SK-N-SH (cell line): ENCODE results near the gene PTPRD. TPM values are rescaled to one million over a fixed set of nuclear protein-coding genes. Genes with fewer than 3 reads are reported as not detected.

Experiments used
- CTCF ChIA-PET: fragments of 300-600, 350-600 bp; formaldehyde crosslinking; extraction: SDS; loops from one replicate; lab custom pipeline; 2021; lab: Yijun Ruan, JAX
- POLR2A ChIA-PET: fragments of 350-600 bp; sonication (Branson Sonifier 250); formaldehyde crosslinking; extraction: SDS; loops from one replicate; lab custom pipeline; 2020; ENCODE audit warnings: antibody characterized with exemption, inconsistent platforms; lab: Yijun Ruan, JAX
- DNase-seq: peaks from one replicate; pipeline ENCODE4 v3.0.0; 2012
- H2AFZ ChIP-seq: fragments of 200-600 bp; sonication (generic); 2 replicates; pipeline ENCODE4 v1.8.1; 2016; ENCODE audit warnings: antibody characterized with exemption, mild to moderate bottlenecking, low read depth
- H3F3A ChIP-seq: fragments of 200-600 bp; sonication (generic); replicated peaks from 2 replicates; pipeline ENCODE3; 2016; ENCODE audit warnings: antibody characterized with exemption, mild to moderate bottlenecking; ENCODE audit not compliant: insufficient read depth
- H3K27ac ChIP-seq, 2 experiments: fragments of 200-500 bp in 1 of 2; fragments of 200-600 bp in 1 of 2; sonication (Bioruptor generic) in 1 of 2; sonication (generic), shearing (Covaris generic) in 1 of 2; 2 replicates each; pipeline versions ENCODE4 v1.5.1 to v1.6.1; 2014 to 2016; ENCODE audit warnings: low read depth in 2 of 2, inconsistent platforms in 1 of 2, low read length in 1 of 2, mild to moderate bottlenecking in 1 of 2, mixed read lengths in 1 of 2
- H3K27me3 ChIP-seq: fragments of 200-600 bp; sonication (generic), shearing (Covaris generic); 2 replicates; pipeline ENCODE4 v1.6.1; 2016; ENCODE audit warnings: mixed run types; ENCODE audit not compliant: insufficient read depth
- H3K36me3 ChIP-seq, 2 experiments: fragments of 200-500 bp in 1 of 2; fragments of 200-600 bp in 1 of 2; sonication (Bioruptor generic) in 1 of 2; sonication (generic) in 1 of 2; replicated peaks in 1 of 2; 2 replicates each; pipeline versions ENCODE3 to v1.5.1; 2014 to 2016; ENCODE audit warnings: low read length in 1 of 2, mild to moderate bottlenecking in 1 of 2; ENCODE audit not compliant: insufficient read depth in 2 of 2, control insufficient read depth in 1 of 2
- H3K4me1 ChIP-seq, 2 experiments: fragments of 200-500 bp in 1 of 2; fragments of 200-600 bp in 1 of 2; sonication (Bioruptor generic) in 1 of 2; sonication (generic), shearing (Covaris generic) in 1 of 2; 2 replicates each; pipeline versions ENCODE4 v1.5.1 to v1.6.1; 2014 to 2016; ENCODE audit warnings: low read depth in 1 of 2, low read length in 1 of 2, mixed run types in 1 of 2; ENCODE audit not compliant: insufficient read depth in 2 of 2, control insufficient read depth in 1 of 2
- H3K4me2 ChIP-seq: fragments of 200-600 bp; sonication (generic), shearing (Covaris generic); 2 replicates; pipeline ENCODE4 v1.6.1; 2017; ENCODE audit warnings: mixed run types
- H3K4me3 ChIP-seq, 2 experiments: fragments of 200-500 bp in 1 of 2; fragments of 200-600 bp in 1 of 2; sonication (Bioruptor generic) in 1 of 2; sonication (generic), shearing (Covaris generic) in 1 of 2; 2 replicates each; pipeline versions ENCODE4 v1.5.1 to v1.8.1; 2014 to 2016; ENCODE audit warnings: low read depth in 2 of 2, inconsistent platforms in 1 of 2, low read length in 1 of 2, mild to moderate bottlenecking in 1 of 2, mixed read lengths in 1 of 2, moderate library complexity in 1 of 2
- H3K79me2 ChIP-seq: fragments of 200-600 bp; sonication (generic); 2 replicates; pipeline ENCODE4 v1.8.1; 2017; ENCODE audit warnings: mild to moderate bottlenecking; ENCODE audit not compliant: insufficient read depth
- H3K9ac ChIP-seq: fragments of 200-600 bp; sonication (generic); 2 replicates; pipeline ENCODE4 v1.6.1; 2017; ENCODE audit warnings: mixed run types
- H3K9me2 ChIP-seq: fragments of 200-600 bp; sonication (generic); 2 replicates; pipeline ENCODE4 v1.6.1; 2017; ENCODE audit warnings: mixed run types
- H3K9me3 ChIP-seq: fragments of 200-600 bp; sonication (generic); 2 replicates; pipeline ENCODE4 v1.6.1; 2017; ENCODE audit warnings: mixed run types, mild to moderate bottlenecking, moderate library complexity
- H4K20me1 ChIP-seq: fragments of 200-600 bp; sonication (generic); 2 replicates; pipeline ENCODE4 v1.6.1; 2017; ENCODE audit warnings: mild to moderate bottlenecking, mixed run types; ENCODE audit not compliant: insufficient read depth
- EZH2phosphoT487 ChIP-seq: fragments of 200-600 bp; sonication (generic); IDR thresholded peaks from 2 replicates; pipeline ENCODE4 v1.6.1; 2017; ENCODE audit warnings: low read depth, mixed run types, mild to moderate bottlenecking, antibody characterized with exemption, moderate library complexity, borderline replicate concordance
- FOSL2 ChIP-seq: IDR thresholded peaks from 2 replicates; pipeline ENCODE4 v1.4.0; 2012; ENCODE audit warnings: low read depth, mild to moderate bottlenecking, moderate library complexity, borderline replicate concordance
- MXI1 ChIP-seq: IDR thresholded peaks from 2 replicates; pipeline ENCODE4 v1.6.1; 2012; ENCODE audit warnings: mild to moderate bottlenecking, low read depth, low read length, improper control_type of control experiment
- NFIC ChIP-seq: IDR thresholded peaks from 2 replicates; pipeline ENCODE4 v1.4.0; 2012; ENCODE audit warnings: borderline replicate concordance
- PBX3 ChIP-seq: IDR thresholded peaks from 2 replicates; pipeline ENCODE4; 2012
- REST ChIP-seq: IDR thresholded peaks from 2 replicates; pipeline ENCODE4 v1.6.1; 2012; ENCODE audit warnings: mild to moderate bottlenecking, low read depth, low read length, moderate library complexity
- SIN3A ChIP-seq: IDR thresholded peaks from 2 replicates; pipeline ENCODE4 v1.6.1; 2012; ENCODE audit warnings: low read depth, mild to moderate bottlenecking, low read length, moderate library complexity, borderline replicate concordance
- TAF1 ChIP-seq: IDR thresholded peaks from 2 replicates; pipeline ENCODE4 v1.6.1; 2012; ENCODE audit warnings: low read depth, mild to moderate bottlenecking, low read length, moderate library complexity, borderline replicate concordance
- USF2 ChIP-seq: fragments of 150-350 bp; IDR thresholded peaks from 2 replicates; pipeline ENCODE4 v1.6.1; 2017; ENCODE audit warnings: antibody characterized with exemption, low read length, low read depth, borderline replicate concordance
- YY1 ChIP-seq: IDR thresholded peaks from 2 replicates; pipeline ENCODE4 v1.4.0; 2012; ENCODE audit warnings: low read depth, mild to moderate bottlenecking
- WGBS: methylation state at CpG from one replicate; pipeline ENCODE4 v1.1.6; 2017; ENCODE audit warnings: low lambda C conversion rate; 5-methylcytosine and 5-hydroxymethylcytosine counted together
- polyA plus RNA-seq, 3 experiments: library from polyadenylated mRNA; depleted of rRNA; stranded (reverse); fragments of >200 nt; gene quantifications; 2 replicates each; pipeline ENCODE4 v1.2.3, GENCODE V29; 2012
- TF ChIP-seq, protein P1 (sequence below): IDR thresholded peaks from 2 replicates; pipeline ENCODE4 v1.4.0; 2012; ENCODE audit warnings: low read depth

PTPRD gene
- polyA plus RNA-seq, 1 of the 3 experiments (the other 2 are of a cell fraction): 0.15 TPM

GRCh38 chr9:9819886-9820285, 792.9 kb downstream of the PTPRD start (continued):
- TF ChIP-seq PBX3 (no peak), USF2 (no peak), MXI1 (no peak), EZH2phosphoT487 (no peak), YY1 (no peak), SIN3A (no peak)
- TF ChIP-seq, protein P1, sequence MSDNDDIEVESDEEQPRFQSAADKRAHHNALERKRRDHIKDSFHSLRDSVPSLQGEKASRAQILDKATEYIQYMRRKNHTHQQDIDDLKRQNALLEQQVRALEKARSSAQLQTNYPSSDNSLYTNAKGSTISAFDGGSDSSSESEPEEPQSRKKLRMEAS: no peak

DNA sequence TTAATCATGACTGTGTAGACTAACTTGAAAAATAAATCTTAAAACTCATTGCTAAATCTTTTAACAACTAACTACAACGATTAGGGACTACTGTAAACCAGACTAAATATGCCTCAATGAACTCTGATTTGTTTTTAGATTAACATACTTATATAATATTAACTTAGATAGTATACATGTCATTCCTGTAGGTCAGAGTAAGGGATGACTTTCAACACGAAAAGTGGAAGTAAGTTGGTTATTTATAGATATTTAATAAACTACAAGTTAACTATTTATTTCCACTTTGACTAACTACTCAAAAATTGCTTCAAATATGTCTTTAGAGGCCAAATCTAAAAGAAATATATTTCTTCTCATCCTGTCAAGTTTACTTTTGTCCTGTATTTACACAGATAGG, 795.6 kb downstream of the PTPRD start:
- ChIA-PET POLR2A (no interaction called here), CTCF (interaction anchor here (0.7 to 1.2 kb wide), 2 partner anchors 15 to 27 kb away, joined by 3 read pairs; no protein-coding TSS in a partner anchor)

More for the DNA sequence above, 795.6 kb downstream of the PTPRD start:
- no peaks in the 10 kb centered on the region for H3K79me2 ChIP-seq
- no peak overlapping the region for H2AFZ ChIP-seq
- H3K4me2 ChIP-seq: no peak overlapping the region
- no peak overlapping the region for H3K27ac ChIP-seq
- H3K9me2 ChIP-seq: no peaks in the 10 kb centered on the region
- no peak for DNase-seq
- H3K9me3 ChIP-seq: no peaks in the 10 kb centered on the region
- no peaks in the 10 kb centered on the region for H3F3A ChIP-seq
- no peaks in the 10 kb centered on the region for H3K27me3 ChIP-seq
- no peaks in the 10 kb centered on the region for H3K4me1 ChIP-seq
- TF ChIP-seq MXI1 (no peak), TAF1 (no peak), FOSL2 (no peak), REST (no peak), NFIC (no peak)
- 16% methylated on average over 2 of the region's 2 CpGs for whole genome bisulfite sequencing
- no peaks in the 10 kb centered on the region for H3K36me3 ChIP-seq
- H4K20me1 ChIP-seq: no peaks in the 10 kb centered on the region
- H3K4me3 ChIP-seq: no peak overlapping the region
- H3K9ac ChIP-seq: no peak overlapping the region
